KOPT-K1 (cell line): Measurements from ENCODE around the gene TPK1.
"Not testable (repeated sequence)": the region's sequence is repeated elsewhere in the genome, so short reads cannot be mapped to it uniquely, and the experiment has no call there.

Experiments used
- H3K27ac ChIP-seq: fragments of 200-600 bp; sonication (generic); 2 replicates; pipeline ENCODE4 v1.5.1; 2016; ENCODE audit warnings: antibody characterized with exemption, mild to moderate bottlenecking, low read depth, low read length; ENCODE audit not compliant: poor library complexity, severe bottlenecking
- H3K36me3 ChIP-seq: fragments of 200-600 bp; sonication (generic); 2 replicates; pipeline ENCODE4 v1.5.1; 2017; ENCODE audit warnings: antibody characterized with exemption, mild to moderate bottlenecking, low read length, moderate library complexity; ENCODE audit not compliant: insufficient read depth
- H3K9me3 ChIP-seq: fragments of 200-600 bp; sonication (generic); 2 replicates; pipeline ENCODE4 v1.5.1; 2017; ENCODE audit warnings: antibody characterized with exemption, low read length, mild to moderate bottlenecking; ENCODE audit not compliant: insufficient read depth, poor library complexity, severe bottlenecking

Gene TPK1

GRCh38 chr7:144622745-144623144, 213.1 kb downstream of the TPK1 start:
- H3K36me3 ChIP-seq: no peaks in the 10 kb centered on the region
- no peak overlapping the region for H3K27ac ChIP-seq
- no peaks in the 10 kb centered on the region for H3K9me3 ChIP-seq

- Histone ChIP-seq H3K27ac (no peak overlapping the region), H3K9me3 (no peaks in the 10 kb centered on the region), H3K36me3 (no peaks in the 10 kb centered on the region)
Measured at GRCh38 chr7:144606261-144606660, 229.6 kb downstream of the TPK1 start.

- Histone ChIP-seq H3K36me3 (no peaks in the 10 kb centered on the region), H3K9me3 (peaks cover 4% of the 10 kb centered on the region), H3K27ac (no peak overlapping the region)
Measured at GRCh38 chr7:144596953-144597352, 238.9 kb downstream of the TPK1 start.

- Histone ChIP-seq H3K9me3 (peaks cover 4% of the 10 kb centered on the region), H3K36me3 (no peaks in the 10 kb centered on the region), H3K27ac (no peak overlapping the region)
Measured at GRCh38 chr7:144594580-144594979, 241.3 kb downstream of the TPK1 start.

GRCh38 chr7:144588559-144589051, 247.2 kb downstream of the TPK1 start:
- no peaks in the 10 kb centered on the region for H3K36me3 ChIP-seq
- no peaks in the 10 kb centered on the region for H3K9me3 ChIP-seq
- H3K27ac ChIP-seq: no peak overlapping the region

GRCh38 chr7:144587701-144588100, 248.2 kb downstream of the TPK1 start:
- H3K36me3 ChIP-seq: no peaks in the 10 kb centered on the region
- no peak overlapping the region for H3K27ac ChIP-seq
- H3K9me3 ChIP-seq: no peaks in the 10 kb centered on the region

- Histone ChIP-seq H3K9me3 (no peaks in the 10 kb centered on the region), H3K27ac (no peak overlapping the region), H3K36me3 (no peaks in the 10 kb centered on the region)
Measured at GRCh38 chr7:144584726-144585125, 251.1 kb downstream of the TPK1 start.

GRCh38 chr7:144579687-144580086, 256.2 kb downstream of the TPK1 start:
- Histone ChIP-seq H3K27ac (no peak overlapping the region), H3K36me3 (no peaks in the 10 kb centered on the region)

GRCh38 chr7:144575456-144575855, 260.4 kb downstream of the TPK1 start:
- Histone ChIP-seq H3K27ac (no peak overlapping the region), H3K9me3 (no peaks in the 10 kb centered on the region), H3K36me3 (no peaks in the 10 kb centered on the region)

More at GRCh38 chr7:144579687-144580086, 256.2 kb downstream of the TPK1 start:
- H3K9me3 ChIP-seq: no peaks in the 10 kb centered on the region

- not testable (repeated sequence) for H3K27ac ChIP-seq, H3K36me3 ChIP-seq, H3K9me3 ChIP-seq
Measured at GRCh38 chr7:144574753-144575152, 261.1 kb downstream of the TPK1 start.

GRCh38 chr7:144568233-144568632, 267.6 kb downstream of the TPK1 start:
- no peaks in the 10 kb centered on the region for H3K36me3 ChIP-seq
- H3K9me3 ChIP-seq: no peaks in the 10 kb centered on the region
- H3K27ac ChIP-seq: no peak overlapping the region

- no peak overlapping the region for H3K27ac ChIP-seq
- no peaks in the 10 kb centered on the region for H3K36me3 ChIP-seq
- H3K9me3 ChIP-seq: no peaks in the 10 kb centered on the region
Measured at GRCh38 chr7:144565586-144565985, 270.3 kb downstream of the TPK1 start.

GRCh38 chr7:144549861-144550260, 286.0 kb downstream of the TPK1 start:
- no peaks in the 10 kb centered on the region for H3K9me3 ChIP-seq
- H3K36me3 ChIP-seq: no peaks in the 10 kb centered on the region
- H3K27ac ChIP-seq: no peak overlapping the region

GRCh38 chr7:144548556-144548955, 287.3 kb downstream of the TPK1 start:
- Histone ChIP-seq H3K36me3 (no peaks in the 10 kb centered on the region), H3K9me3 (no peaks in the 10 kb centered on the region), H3K27ac (no peak overlapping the region)

GRCh38 chr7:144547888-144548287, 288.0 kb downstream of the TPK1 start:
- no peaks in the 10 kb centered on the region for H3K36me3 ChIP-seq
- H3K9me3 ChIP-seq: no peaks in the 10 kb centered on the region
- H3K27ac ChIP-seq: no peak overlapping the region

- Histone ChIP-seq H3K9me3 (no peaks in the 10 kb centered on the region), H3K27ac (no peak overlapping the region), H3K36me3 (no peaks in the 10 kb centered on the region)
Measured at GRCh38 chr7:144546782-144547181, 289.1 kb downstream of the TPK1 start.

GRCh38 chr7:144545330-144545729, 290.5 kb downstream of the TPK1 start:
- Histone ChIP-seq H3K36me3 (no peaks in the 10 kb centered on the region), H3K27ac (no peak overlapping the region), H3K9me3 (no peaks in the 10 kb centered on the region)
